ENCODE results near the gene SPINK5.

DNA sequence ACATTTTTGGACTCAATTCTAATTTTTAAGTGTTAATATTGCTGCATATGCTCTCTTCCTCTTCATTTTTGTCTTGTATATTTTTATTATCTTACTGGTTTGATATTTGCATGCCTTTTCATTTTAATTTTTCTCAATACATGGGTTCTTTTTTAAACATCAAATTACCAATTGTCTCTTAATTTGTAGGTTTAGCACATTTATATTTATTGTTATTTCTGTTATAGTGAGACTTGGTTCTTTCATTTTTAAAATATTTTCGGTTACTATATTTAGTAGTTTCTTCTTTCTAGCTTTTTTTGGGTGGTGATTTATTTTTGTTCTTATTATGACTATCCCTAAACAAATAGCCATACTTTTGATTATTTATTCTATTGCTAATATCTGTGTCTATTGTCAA is 19.4 kb downstream of the SPINK5 start:
- TF ChIP-seq, protein P1, sequence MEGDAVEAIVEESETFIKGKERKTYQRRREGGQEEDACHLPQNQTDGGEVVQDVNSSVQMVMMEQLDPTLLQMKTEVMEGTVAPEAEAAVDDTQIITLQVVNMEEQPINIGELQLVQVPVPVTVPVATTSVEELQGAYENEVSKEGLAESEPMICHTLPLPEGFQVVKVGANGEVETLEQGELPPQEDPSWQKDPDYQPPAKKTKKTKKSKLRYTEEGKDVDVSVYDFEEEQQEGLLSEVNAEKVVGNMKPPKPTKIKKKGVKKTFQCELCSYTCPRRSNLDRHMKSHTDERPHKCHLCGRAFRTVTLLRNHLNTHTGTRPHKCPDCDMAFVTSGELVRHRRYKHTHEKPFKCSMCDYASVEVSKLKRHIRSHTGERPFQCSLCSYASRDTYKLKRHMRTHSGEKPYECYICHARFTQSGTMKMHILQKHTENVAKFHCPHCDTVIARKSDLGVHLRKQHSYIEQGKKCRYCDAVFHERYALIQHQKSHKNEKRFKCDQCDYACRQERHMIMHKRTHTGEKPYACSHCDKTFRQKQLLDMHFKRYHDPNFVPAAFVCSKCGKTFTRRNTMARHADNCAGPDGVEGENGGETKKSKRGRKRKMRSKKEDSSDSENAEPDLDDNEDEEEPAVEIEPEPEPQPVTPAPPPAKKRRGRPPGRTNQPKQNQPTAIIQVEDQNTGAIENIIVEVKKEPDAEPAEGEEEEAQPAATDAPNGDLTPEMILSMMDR (IDR thresholded peaks at IDR 0.05; ENCODE audit: poor library complexity) = no peak
- TF ChIP-seq EZH2 (IDR thresholded peaks at IDR 0.05; ENCODE audit: borderline replicate concordance) (no peak), EZH2phosphoT487 (IDR thresholded peaks at IDR 0.05; ENCODE audit: low read depth, severe bottlenecking, unreplicated experiment) (no peak)

All from hepatocyte (in vitro differentiated cells).